ENCODE measurements around the gene MED27.

GRCh38 chr9:132124800-132125199 is 45.1 kb upstream of the MED27 start:
- TF ChIP-seq CTCF (conservative IDR thresholded peaks at IDR 0.05; ENCODE audit: low read depth, low read length) (no peak), EZH2 (IDR thresholded peaks at IDR 0.05; ENCODE audit: low read length, unreplicated experiment) (no peak), EZH2phosphoT487 (IDR thresholded peaks at IDR 0.05; ENCODE audit: borderline replicate concordance, low read length) (no peak)
